Stomach (tissue), 4 donors: ENCODE results near the gene CLOCK.

Experiments
- POLR2A ChIP-seq, 4 donors: fragments of 450-650 bp; IDR thresholded peaks; one replicate each; pipeline ENCODE4 v1.6.1; 2016; ENCODE audit warnings: antibody characterized with exemption in 4 of 4, control low read depth in 2 of 4, mild to moderate bottlenecking in 1 of 4, moderate library complexity in 1 of 4
- POLR2AphosphoS5 ChIP-seq, 3 donors: sonication (generic); formaldehyde crosslinking; IDR thresholded peaks; one replicate each; pipeline ENCODE4 v1.6.1; 2016; ENCODE audit warnings: antibody characterized with exemption in 3 of 3
- TF ChIP-seq, protein P1 (sequence below), 7 experiments: fragments of 450-650 bp in 4 of 7; fragments of 200-600 bp in 3 of 7; sonication (generic) in 3 of 7; IDR thresholded peaks; one replicate each; pipeline ENCODE4 v1.5.1; 2016 to 2019; ENCODE audit warnings: antibody characterized with exemption in 7 of 7, control low read depth in 2 of 7, mild to moderate bottlenecking in 1 of 7

- no peak for TF ChIP-seq POLR2AphosphoS5 (IDR thresholded peaks at IDR 0.05)
- TF ChIP-seq, protein P1, sequence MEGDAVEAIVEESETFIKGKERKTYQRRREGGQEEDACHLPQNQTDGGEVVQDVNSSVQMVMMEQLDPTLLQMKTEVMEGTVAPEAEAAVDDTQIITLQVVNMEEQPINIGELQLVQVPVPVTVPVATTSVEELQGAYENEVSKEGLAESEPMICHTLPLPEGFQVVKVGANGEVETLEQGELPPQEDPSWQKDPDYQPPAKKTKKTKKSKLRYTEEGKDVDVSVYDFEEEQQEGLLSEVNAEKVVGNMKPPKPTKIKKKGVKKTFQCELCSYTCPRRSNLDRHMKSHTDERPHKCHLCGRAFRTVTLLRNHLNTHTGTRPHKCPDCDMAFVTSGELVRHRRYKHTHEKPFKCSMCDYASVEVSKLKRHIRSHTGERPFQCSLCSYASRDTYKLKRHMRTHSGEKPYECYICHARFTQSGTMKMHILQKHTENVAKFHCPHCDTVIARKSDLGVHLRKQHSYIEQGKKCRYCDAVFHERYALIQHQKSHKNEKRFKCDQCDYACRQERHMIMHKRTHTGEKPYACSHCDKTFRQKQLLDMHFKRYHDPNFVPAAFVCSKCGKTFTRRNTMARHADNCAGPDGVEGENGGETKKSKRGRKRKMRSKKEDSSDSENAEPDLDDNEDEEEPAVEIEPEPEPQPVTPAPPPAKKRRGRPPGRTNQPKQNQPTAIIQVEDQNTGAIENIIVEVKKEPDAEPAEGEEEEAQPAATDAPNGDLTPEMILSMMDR (IDR thresholded peaks at IDR 0.05): no peak
- no peak for TF ChIP-seq POLR2A (IDR thresholded peaks at IDR 0.05)
Measured at GRCh38 chr4:55543858-55544257, 2.9 kb downstream of the CLOCK start.
